ENCODE data around the gene KRTAP10-4.

- TF ChIP-seq CTCF (IDR thresholded peaks at IDR 0.05) (no peak), POLR2A (IDR thresholded peaks at IDR 0.05) (no peak), EP300 (IDR thresholded peaks at IDR 0.05) (no peak)
These were observed 47.2 kb upstream of the KRTAP10-4 start for GRCh38 chr21:44526096-44526997.
